Measurements from ENCODE around the gene NEDD9. TPM values are rescaled to one million over a fixed set of nuclear protein-coding genes. Genes with fewer than 3 reads are reported as not detected.

Gene NEDD9
- total and polyA plus RNA-seq, 4 donors: 7.5 to 16.8 (median 11.7) TPM

DNA sequence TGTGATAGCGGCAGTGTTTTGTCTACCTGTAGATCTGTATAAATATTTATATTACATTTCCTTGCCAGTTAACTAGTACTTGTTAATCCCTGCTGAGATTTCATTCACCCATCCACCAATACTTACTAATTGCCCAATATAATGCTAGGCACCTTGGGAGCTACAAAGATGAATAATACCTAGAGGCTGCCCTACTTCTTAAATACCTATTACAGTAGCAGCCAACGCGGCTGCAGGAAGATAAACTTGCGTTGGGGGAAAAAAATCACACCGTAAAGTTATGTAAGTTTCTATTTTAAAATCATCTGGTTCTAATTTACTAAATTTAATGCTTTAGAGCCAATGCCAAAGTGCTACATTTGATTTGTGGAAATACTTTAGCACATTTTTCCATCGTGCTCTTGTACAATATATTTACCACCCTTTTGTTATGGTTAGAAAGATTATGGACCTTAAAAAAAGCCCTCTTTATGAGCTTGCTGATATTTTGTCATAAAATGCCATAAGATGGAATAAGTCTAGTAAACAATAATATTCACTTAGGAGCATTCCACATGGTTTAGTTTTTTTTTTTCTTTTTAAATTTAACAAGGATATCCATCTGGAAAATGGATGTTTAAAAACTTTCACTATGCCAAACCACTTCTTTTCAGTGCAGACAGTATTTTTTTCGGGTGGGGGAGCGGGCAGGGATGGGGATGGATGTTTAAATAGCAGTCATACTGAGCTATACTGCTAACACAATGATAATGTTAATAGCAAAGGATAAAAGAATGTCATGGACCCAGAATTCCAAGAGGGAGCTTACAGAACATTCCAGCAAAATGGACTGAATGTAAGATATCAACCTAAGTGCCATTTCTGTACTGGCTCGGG lies 13.2 kb upstream of the NEDD9 start:
- 85% methylated on average over 9 of the region's 9 CpGs for WGBS
- Histone ChIP-seq H3K9ac (ENCODE audit: low read depth in 1 of 2, low read length in 2 of 2) (no peak overlapping the region), H3K4me3 (ENCODE audit: low read depth in 1 of 3, low read length in 3 of 3) (no peak overlapping the region), H3K27me3 (ENCODE audit: control insufficient read depth in 4 of 4, insufficient read depth in 4 of 4, low read length in 3 of 4) (no peaks in the 10 kb centered on the region), H3K4me1 (ENCODE audit: control insufficient read depth in 4 of 4, insufficient read depth in 4 of 4, low read length in 3 of 4) (no peaks in the 10 kb centered on the region), H3K36me3 (ENCODE audit: control insufficient read depth in 4 of 4, insufficient read depth in 3 of 4, low read depth in 1 of 4, low read length in 3 of 4) (no peaks in the 10 kb centered on the region), H3K27ac (ENCODE audit: low read depth in 1 of 2, low read length in 2 of 2) (no peak overlapping the region), H3K9me3 (ENCODE audit: control insufficient read depth in 4 of 4, low read length in 3 of 4) (peaks cover 0 to 3% (median under 1%) of the 10 kb centered on the region in 4 donors)
- DNase-seq (ENCODE audit: low spot score): no peak
- no peak for TF ChIP-seq GABPA (IDR thresholded peaks at IDR 0.05 in 1 of 2, conservative IDR thresholded peaks at IDR 0.05 in 1 of 2)
- no peak for TF ChIP-seq FOXA2 (IDR thresholded peaks at IDR 0.05)
- TF ChIP-seq FOXA1 (IDR thresholded peaks at IDR 0.05): no peak
- TF ChIP-seq YY1 (IDR thresholded peaks at IDR 0.05): no peak
- TF ChIP-seq SP1 (IDR thresholded peaks at IDR 0.05): no peak
- TF ChIP-seq RXRA (IDR thresholded peaks at IDR 0.05): no peak
- TF ChIP-seq, protein P1, sequence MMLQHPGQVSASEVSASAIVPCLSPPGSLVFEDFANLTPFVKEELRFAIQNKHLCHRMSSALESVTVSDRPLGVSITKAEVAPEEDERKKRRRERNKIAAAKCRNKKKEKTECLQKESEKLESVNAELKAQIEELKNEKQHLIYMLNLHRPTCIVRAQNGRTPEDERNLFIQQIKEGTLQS (IDR thresholded peaks at IDR 0.05): no peak
- TF ChIP-seq, protein P2, sequence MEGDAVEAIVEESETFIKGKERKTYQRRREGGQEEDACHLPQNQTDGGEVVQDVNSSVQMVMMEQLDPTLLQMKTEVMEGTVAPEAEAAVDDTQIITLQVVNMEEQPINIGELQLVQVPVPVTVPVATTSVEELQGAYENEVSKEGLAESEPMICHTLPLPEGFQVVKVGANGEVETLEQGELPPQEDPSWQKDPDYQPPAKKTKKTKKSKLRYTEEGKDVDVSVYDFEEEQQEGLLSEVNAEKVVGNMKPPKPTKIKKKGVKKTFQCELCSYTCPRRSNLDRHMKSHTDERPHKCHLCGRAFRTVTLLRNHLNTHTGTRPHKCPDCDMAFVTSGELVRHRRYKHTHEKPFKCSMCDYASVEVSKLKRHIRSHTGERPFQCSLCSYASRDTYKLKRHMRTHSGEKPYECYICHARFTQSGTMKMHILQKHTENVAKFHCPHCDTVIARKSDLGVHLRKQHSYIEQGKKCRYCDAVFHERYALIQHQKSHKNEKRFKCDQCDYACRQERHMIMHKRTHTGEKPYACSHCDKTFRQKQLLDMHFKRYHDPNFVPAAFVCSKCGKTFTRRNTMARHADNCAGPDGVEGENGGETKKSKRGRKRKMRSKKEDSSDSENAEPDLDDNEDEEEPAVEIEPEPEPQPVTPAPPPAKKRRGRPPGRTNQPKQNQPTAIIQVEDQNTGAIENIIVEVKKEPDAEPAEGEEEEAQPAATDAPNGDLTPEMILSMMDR (IDR thresholded peaks at IDR 0.05; ENCODE audit: low read depth, low read length, missing input control): no peak
- TF ChIP-seq RAD21 (IDR thresholded peaks at IDR 0.05): no peak
- no peak for TF ChIP-seq HNF4G (IDR thresholded peaks at IDR 0.05)
- TF ChIP-seq, protein P3, sequence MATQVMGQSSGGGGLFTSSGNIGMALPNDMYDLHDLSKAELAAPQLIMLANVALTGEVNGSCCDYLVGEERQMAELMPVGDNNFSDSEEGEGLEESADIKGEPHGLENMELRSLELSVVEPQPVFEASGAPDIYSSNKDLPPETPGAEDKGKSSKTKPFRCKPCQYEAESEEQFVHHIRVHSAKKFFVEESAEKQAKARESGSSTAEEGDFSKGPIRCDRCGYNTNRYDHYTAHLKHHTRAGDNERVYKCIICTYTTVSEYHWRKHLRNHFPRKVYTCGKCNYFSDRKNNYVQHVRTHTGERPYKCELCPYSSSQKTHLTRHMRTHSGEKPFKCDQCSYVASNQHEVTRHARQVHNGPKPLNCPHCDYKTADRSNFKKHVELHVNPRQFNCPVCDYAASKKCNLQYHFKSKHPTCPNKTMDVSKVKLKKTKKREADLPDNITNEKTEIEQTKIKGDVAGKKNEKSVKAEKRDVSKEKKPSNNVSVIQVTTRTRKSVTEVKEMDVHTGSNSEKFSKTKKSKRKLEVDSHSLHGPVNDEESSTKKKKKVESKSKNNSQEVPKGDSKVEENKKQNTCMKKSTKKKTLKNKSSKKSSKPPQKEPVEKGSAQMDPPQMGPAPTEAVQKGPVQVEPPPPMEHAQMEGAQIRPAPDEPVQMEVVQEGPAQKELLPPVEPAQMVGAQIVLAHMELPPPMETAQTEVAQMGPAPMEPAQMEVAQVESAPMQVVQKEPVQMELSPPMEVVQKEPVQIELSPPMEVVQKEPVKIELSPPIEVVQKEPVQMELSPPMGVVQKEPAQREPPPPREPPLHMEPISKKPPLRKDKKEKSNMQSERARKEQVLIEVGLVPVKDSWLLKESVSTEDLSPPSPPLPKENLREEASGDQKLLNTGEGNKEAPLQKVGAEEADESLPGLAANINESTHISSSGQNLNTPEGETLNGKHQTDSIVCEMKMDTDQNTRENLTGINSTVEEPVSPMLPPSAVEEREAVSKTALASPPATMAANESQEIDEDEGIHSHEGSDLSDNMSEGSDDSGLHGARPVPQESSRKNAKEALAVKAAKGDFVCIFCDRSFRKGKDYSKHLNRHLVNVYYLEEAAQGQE (IDR thresholded peaks at IDR 0.05): no peak
- TF ChIP-seq, protein P4, sequence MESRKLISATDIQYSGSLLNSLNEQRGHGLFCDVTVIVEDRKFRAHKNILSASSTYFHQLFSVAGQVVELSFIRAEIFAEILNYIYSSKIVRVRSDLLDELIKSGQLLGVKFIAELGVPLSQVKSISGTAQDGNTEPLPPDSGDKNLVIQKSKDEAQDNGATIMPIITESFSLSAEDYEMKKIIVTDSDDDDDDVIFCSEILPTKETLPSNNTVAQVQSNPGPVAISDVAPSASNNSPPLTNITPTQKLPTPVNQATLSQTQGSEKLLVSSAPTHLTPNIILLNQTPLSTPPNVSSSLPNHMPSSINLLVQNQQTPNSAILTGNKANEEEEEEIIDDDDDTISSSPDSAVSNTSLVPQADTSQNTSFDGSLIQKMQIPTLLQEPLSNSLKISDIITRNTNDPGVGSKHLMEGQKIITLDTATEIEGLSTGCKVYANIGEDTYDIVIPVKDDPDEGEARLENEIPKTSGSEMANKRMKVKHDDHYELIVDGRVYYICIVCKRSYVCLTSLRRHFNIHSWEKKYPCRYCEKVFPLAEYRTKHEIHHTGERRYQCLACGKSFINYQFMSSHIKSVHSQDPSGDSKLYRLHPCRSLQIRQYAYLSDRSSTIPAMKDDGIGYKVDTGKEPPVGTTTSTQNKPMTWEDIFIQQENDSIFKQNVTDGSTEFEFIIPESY (IDR thresholded peaks at IDR 0.05): no peak
- TF ChIP-seq NR2F2 (IDR thresholded peaks at IDR 0.05): no peak
- no peak for TF ChIP-seq JUND (IDR thresholded peaks at IDR 0.05)
- no peak for TF ChIP-seq TAF1 (conservative IDR thresholded peaks at IDR 0.05)

All from liver (tissue), 9 donors.